HEK293 (cell line): Measurements from ENCODE around the gene TRAF5.
"Not testable (repeated sequence)": the region's sequence is repeated elsewhere in the genome, so short reads cannot be mapped to it uniquely, and the experiment has no call there.

Source experiments
- ATF2 ChIP-seq: fragments of 450-650 bp; formaldehyde crosslinking; IDR thresholded peaks from 2 replicates; pipeline ENCODE4 v1.5.1; 2016; ENCODE audit warnings: missing biosample characterization, missing genetic modification characterization, low read depth
- CTCF ChIP-seq: fragments of 450-650 bp; formaldehyde crosslinking; IDR thresholded peaks from 2 replicates; pipeline ENCODE4 v1.5.1; 2016; ENCODE audit warnings: missing biosample characterization, missing genetic modification characterization
- REST ChIP-seq: fragments of 450-650 bp; formaldehyde crosslinking; IDR thresholded peaks from 2 replicates; pipeline ENCODE4 v1.5.1; 2016; ENCODE audit warnings: missing biosample characterization, missing genetic modification characterization
- TRIM28 ChIP-seq: IDR thresholded peaks from 2 replicates; pipeline ENCODE4 v1.6.1; 2011; ENCODE audit warnings: low read length, control low read depth, borderline replicate concordance
- ZNF140 ChIP-seq: fragments of 450-650 bp; formaldehyde crosslinking; IDR thresholded peaks from 2 replicates; pipeline ENCODE4 v1.5.1; 2016; ENCODE audit warnings: missing biosample characterization, missing genetic modification characterization
- ZNF155 ChIP-seq: fragments of 450-650 bp; formaldehyde crosslinking; IDR thresholded peaks from 2 replicates; pipeline ENCODE4 v1.5.1; 2016; ENCODE audit warnings: missing biosample characterization, missing genetic modification characterization
- ZNF341 ChIP-seq: fragments of 450-650 bp; formaldehyde crosslinking; IDR thresholded peaks from 2 replicates; pipeline ENCODE4; 2016; ENCODE audit warnings: low read depth, missing biosample characterization, missing genetic modification characterization
- ZNF473 ChIP-seq: fragments of 450-650 bp; formaldehyde crosslinking; IDR thresholded peaks from 2 replicates; pipeline ENCODE4 v1.5.1; 2017; ENCODE audit warnings: missing biosample characterization, missing genetic modification characterization
- ZNF600 ChIP-seq: fragments of 450-650 bp; formaldehyde crosslinking; IDR thresholded peaks from 2 replicates; pipeline ENCODE4 v1.5.1; 2016; ENCODE audit warnings: missing biosample characterization, missing genetic modification characterization
- ZSCAN18 ChIP-seq: fragments of 450-650 bp; formaldehyde crosslinking; IDR thresholded peaks from 2 replicates; pipeline ENCODE4 v1.5.1; 2016; ENCODE audit warnings: missing biosample characterization, missing genetic modification characterization

- not testable (repeated sequence) for TF ChIP-seq ZNF155 (tag by site-specific recombination); CTCF; ZNF341 (tag by site-specific recombination); TRIM28; ATF2 (tag by site-specific recombination); REST; ZNF473 (tag by site-specific recombination); ZNF140; ZSCAN18; ZNF600 (tag by site-specific recombination)
Measured at GRCh38 chr1:211406086-211406485, 79.5 kb downstream of the TRAF5 start.
